ENCODE data around the gene TBC1D7.

Gene TBC1D7

DNA sequence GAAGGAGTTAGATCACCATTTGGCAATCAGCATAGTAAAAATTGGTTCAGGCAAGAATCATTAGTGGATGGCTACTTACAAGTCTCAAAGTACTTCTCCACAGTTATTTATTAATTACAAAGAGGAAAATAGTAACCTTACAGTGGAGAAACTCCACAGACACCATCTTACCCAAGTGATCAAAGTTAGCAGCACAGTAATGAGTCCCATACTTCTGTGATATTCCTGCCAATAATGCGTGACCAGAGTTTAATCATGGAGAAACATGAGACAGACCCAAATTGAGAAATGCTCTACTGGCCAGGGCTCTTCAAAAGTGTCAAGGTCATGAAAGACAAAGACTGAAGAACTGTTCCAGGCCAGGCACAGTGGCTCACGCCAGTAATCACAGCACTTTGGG lies 9.5 kb downstream of the TBC1D7 start:
- no peak for DNase-seq

GRCh38 chr6:13315896-13316295 lies 12.4 kb downstream of the TBC1D7 start:
- no peak for DNase-seq

DNA sequence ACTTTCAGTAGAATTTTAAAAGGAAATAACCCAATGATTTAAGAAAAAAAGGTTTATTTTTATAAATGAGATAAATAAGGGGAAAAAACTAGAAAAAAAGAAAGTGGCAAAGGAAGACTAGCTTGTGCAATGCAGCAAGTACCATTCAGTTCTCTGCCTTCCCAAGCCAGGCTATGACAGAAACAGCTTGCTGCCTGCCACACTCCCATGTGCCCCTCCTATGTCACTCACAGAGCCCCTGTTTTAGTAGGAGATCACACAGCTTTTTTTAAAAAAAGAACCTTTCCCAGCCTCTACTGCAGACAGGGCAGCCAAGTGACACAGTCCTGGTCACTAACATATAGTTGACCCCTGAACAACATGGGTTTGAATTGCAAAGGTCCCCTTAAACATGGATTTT lies 13.5 kb downstream of the TBC1D7 start:
- no peak for DNase-seq

- no peak for DNase-seq
These were observed 17.2 kb downstream of the TBC1D7 start for GRCh38 chr6:13311155-13311554.

DNA sequence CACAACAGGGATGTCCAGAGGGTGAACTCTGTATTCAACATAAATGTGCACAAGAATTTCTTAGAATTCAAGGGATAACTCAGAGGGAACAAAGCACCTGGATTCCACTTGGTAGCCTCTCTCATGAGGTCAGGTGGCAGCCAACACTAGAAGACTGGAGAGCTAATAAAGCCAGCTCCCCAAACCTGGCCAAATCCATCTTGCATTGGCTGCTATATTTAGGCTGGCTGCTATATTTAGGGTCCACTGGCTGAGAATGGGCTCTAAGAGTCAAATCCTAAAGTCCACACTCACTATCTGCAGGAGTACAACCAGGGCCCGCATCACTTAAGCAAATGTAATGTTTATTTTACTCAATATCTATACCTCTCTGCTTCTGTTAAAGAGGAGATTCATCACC lies 20.0 kb downstream of the TBC1D7 start:
- DNase-seq = no peak

DNA sequence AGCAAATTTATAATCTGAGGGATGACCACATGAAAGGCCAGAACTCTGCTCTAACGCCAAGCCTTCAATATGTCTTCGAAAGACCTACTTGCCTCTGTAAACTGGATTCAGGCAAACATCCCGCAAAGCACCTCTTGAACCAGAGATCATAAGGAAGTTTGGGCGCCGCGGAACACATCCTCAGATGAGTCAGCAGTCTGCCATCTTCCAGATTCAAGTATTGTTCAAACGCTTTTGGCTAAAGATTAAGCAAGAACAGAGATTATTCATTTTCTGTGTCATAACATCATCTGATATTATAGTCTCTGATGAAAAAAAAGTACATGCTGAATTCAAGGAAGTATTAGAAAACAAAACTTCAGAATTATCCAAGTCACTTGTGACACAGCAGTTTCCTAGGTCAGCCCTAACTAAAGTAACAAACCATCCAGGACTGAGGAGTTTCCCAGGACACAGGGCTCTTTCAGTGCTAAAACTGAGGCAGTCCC lies 20.8 kb downstream of the TBC1D7 start:
- no peak for DNase-seq

- DNase-seq = no peak
These were observed 22.5 kb downstream of the TBC1D7 start for GRCh38 chr6:13305791-13306190.

DNA sequence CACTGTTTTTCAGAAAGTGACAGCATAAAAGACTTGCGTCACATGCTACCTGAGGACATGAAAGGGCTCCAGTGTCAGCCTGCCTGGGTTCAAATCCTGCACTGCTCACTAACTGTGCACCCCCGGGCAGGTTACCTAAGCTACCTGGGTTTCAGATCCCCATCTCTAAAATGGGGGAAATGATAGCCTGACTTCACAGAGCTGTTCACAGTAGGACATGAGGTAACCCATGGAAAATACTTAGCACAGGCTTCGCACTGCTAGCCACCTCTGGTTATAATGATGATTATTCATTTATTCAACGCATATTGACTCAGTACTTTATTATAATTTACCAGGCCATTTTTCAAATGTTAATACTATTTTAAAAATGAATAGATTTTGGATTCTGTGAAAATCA lies 23.0 kb downstream of the TBC1D7 start:
- DNase-seq = no peak

- no peak for DNase-seq
These were observed 23.6 kb downstream of the TBC1D7 start for GRCh38 chr6:13304580-13305260.

- DNase-seq = no peak
These were observed 24.2 kb downstream of the TBC1D7 start for GRCh38 chr6:13304101-13304500.

DNA sequence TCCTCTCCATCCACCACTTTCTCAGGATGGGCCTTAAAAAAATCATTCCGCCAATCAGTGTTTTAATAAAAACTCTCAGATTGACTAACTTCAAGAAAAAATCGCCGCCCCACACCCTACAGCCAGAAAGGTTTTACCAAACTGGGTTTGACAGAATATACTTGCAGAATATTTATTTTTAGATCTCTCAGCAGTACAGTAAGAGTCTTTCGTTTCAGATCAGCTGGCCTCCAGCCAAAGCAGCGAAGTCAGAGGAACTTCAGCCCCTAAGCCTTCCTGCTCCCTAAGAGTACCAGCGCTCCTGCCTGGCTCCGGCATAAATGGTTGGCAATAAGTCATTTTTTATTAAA lies 24.7 kb downstream of the TBC1D7 start:
- DNase-seq = no peak

- DNase-seq = no peak
These were observed 25.3 kb downstream of the TBC1D7 start for GRCh38 chr6:13302751-13303667.

DNA sequence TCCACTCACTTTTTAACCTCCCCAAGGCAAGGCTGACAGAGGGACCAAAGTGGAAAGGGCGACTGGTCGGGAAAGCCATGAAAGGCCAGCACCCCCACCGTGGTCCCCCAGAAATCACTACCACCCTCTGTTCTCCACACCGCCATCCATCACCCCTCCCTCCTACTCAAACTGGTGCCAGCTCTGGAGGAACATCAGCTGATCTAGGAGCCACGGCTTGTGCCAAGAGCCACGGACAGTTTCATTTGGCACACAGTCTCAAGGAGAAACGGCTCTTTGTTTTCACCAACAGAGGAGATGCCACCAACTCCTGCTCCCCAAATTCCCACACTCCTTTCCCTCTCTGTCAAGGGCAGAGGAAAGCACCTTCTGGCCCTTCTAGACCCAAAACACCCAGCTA lies 26.0 kb downstream of the TBC1D7 start:
- DNase-seq = no peak

GRCh38 chr6:13300643-13301590 lies 27.4 kb downstream of the TBC1D7 start:
- DNase-seq = no peak

- no peak for DNase-seq
These were observed 28.4 kb downstream of the TBC1D7 start for GRCh38 chr6:13299918-13300317.

DNA sequence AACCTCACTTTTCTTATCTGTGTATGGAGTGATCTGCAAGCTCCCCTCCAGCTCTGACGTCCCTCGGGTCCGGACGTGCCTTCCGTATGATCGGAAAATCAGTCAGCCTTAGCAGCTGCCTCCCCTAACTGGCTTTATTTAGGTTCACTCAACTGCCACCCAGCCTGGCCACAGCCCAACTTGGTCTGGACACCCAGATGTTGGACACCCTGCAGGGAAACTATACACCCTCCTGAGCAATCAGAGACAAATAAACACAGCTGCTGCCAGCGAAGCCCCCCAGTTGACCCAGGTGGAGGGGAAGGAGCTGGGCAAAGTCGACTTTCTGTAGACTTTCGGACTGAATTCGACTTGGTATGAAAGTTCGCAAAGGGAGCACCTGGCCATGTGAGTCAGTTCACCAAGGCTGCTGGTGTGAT lies 28.9 kb downstream of the TBC1D7 start:
- no peak for DNase-seq

DNA sequence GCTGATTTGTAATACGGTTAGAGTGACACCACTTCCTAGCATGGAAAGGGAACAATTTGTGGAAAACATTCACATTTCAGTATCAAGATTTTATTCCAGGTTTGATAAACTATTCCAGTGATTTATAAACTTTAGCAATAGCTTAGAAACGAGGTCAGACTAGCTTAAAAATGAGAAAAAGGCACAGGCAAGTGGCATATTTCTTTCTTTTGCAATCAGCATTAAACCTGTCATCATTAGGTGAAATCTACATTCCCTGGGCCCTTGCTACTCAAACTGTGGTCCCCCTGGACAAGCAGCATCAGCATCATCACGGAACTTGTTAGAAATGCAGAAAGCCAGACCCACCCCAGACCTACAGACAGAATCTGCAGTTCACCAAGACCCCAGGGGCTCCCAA lies 29.9 kb downstream of the TBC1D7 start:
- no peak for DNase-seq

DNA sequence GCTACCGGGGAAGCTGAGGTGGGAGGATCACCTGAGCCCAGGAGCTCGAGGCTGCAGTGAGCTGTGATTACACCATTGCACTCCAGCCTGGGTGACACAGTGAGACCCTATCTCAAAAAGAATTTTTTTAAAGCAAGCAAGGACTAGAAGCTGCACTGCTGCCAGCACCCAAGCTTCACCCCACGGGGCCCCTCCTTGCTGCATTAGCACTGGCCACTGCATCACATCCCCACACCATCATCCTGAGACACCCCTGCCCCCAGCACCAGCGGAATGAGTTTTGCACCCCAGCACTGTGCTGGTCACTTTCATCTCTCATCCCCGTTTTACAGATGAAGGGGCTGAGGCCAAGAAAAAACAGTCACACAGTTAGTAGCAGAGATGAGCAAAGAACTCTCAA lies 30.9 kb downstream of the TBC1D7 start:
- no peak for DNase-seq

DNA sequence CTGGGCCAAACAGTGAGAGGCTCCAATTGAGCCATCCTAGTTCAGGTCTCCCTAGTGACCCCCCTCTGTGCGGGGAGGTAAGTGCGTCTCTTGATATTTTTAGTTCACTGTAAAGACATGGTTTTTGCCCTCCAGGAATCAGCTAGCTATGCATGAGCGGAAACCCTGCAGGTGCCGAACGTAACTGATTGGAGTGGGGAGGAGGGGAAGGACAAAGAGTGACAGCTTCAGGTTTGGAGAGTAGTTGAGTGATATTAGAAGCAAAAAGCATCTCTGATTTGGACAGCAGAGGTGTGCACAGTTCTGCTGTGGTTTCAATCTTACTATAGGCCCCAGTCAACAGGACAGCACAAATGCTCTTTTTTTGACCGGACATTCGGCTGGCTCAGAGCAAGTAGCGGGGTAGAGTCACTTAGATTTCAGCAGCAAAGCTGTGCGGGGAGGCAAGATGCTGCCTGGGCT lies 31.8 kb downstream of the TBC1D7 start:
- no peak for DNase-seq

DNA sequence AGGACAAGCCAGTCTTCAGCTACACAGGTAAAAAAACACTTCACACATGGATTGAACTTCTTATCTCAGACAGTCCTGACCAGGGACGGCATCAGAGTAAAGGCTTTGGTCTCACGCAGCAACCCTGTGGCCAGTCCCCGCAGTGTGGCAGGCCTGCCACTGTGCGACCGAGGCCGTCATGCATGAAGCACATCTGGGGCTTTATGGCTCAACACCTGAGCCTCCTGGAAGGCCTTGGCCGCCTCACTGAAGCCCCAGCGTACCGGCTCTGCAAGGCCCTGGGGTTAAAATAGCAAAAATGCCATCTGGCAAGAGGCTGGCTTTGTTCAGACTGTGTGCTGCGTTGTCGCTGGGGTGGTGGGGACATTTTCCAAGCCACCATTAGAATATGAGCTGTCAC lies 32.8 kb downstream of the TBC1D7 start:
- DNase-seq = no peak

- DNase-seq = no peak
These were observed 33.8 kb downstream of the TBC1D7 start for GRCh38 chr6:13294499-13295069.

DNA sequence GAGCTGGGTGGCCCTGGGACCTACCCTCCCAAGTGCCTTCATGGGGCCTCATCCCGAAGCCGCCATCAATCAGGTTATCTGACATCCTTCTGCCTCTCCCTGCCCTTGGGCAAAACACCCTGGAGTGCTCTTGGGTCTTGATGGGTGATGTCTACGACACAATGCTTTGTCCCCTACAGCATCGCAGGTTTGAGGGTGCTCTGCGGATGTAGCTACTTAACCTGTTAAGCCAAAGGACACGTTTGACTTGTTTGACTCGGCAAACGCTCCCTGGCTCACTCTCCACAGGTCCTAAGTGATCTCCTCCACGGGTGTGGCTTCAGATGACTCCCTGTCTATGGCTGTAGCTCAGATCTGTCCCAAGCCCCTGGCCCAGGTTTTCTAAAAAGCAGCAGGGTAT lies 35.6 kb downstream of the TBC1D7 start:
- DNase-seq = no peak

DNA sequence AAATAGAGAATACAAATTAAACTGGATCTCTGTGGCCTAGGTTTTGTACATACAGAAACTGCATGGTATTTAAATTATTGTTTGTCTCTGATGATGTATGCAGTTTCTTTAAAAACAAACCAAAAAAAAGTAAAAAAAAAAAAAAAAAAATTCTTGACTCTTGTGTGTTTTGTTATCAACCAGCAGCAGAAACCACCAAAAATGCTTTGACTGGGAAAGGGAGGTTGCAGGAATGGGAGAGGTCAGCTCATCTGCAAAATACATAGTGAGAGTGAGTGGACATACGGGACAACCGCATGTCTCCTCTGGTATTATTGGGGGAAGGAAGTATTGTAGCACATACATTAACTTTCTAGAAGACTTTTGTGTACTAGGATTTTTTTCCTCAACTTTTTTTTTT lies 38.0 kb downstream of the TBC1D7 start:
- no peak for DNase-seq
